Nephron progenitor cell (in vitro differentiated cells): ENCODE data around the gene NFATC2.

ENCODE experiments used
- DNase-seq: peaks from one replicate; pipeline ENCODE4 v3.0.0; 2021
- H3K27ac Mint-ChIP-seq: 2 replicates; pipeline ENCODE4 v1.8.0; 2021; ENCODE audit warnings: mild to moderate bottlenecking, moderate library complexity, mixed read lengths
- H3K27me3 Mint-ChIP-seq: 2 replicates; pipeline ENCODE4 v1.8.0; 2021; ENCODE audit warnings: mild to moderate bottlenecking, low read depth, mixed read lengths; ENCODE audit not compliant: poor library complexity
- H3K36me3 Mint-ChIP-seq: 2 replicates; pipeline ENCODE4 v1.8.0; 2021; ENCODE audit warnings: low read depth, mixed read lengths
- H3K4me1 Mint-ChIP-seq: 2 replicates; pipeline ENCODE4 v1.8.0; 2021; ENCODE audit warnings: mixed read lengths
- H3K4me3 Mint-ChIP-seq: 2 replicates; pipeline ENCODE4 v1.8.0; 2021; ENCODE audit warnings: mild to moderate bottlenecking, moderate library complexity, mixed read lengths
- H3K9me3 Mint-ChIP-seq: 2 replicates; pipeline ENCODE4 v1.8.0; 2021; ENCODE audit warnings: mild to moderate bottlenecking, moderate library complexity, mixed read lengths
- CTCF ChIP-seq: fragments of 200-600 bp; sonication (generic); IDR thresholded peaks from 2 replicates; pipeline ENCODE4 v1.5.0; 2021; ENCODE audit warnings: antibody characterized with exemption

Gene NFATC2

GRCh38 chr20:51339721-51340450 lies 202.6 kb downstream of the NFATC2 start:
- no peak overlapping the region for H3K4me3 Mint-ChIP-seq
- no peak for TF ChIP-seq CTCF
- peaks cover 21% of the 10 kb centered on the region for H3K4me1 Mint-ChIP-seq
- H3K9me3 Mint-ChIP-seq = peaks cover 23% of the 10 kb centered on the region
- H3K27ac Mint-ChIP-seq = no peak overlapping the region
- DNase-seq = no peak
- H3K27me3 Mint-ChIP-seq = peaks cover 21% of the 10 kb centered on the region
- no peaks in the 10 kb centered on the region for H3K36me3 Mint-ChIP-seq

DNA sequence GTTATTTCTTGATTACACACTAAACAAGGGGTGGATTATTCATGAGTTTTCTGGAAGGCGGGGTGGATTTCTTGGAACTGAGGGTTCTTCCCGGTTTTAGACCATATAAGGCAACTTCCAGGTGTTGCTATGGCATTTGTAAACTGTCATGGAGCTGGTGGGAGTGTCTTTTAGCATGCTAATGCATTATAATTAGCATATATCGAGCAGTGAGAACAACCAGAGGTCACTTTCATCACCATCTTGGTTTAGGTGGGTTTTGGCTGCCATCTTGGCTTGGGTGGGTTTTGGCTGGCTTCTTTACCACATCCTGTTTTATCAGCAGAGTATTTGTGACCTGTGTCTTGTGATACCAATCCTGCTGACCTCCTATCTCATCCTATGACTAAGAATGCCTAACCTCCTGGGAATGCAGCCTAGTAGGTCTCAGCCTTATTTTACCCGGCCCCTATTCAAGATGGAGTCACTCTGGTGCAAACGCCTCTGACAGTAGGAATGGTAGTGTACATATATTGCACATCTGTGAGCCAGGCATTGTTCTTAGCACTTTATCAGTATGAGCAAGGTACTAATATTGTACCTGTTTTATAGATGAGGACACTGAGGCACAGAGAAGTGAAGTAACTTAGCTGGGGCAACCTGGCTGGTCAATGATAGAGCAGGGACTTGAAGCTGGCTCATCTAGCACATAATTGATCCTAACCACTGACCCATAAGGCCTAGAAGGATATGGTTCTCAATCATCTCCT lies 203.7 kb downstream of the NFATC2 start:
- no peak for TF ChIP-seq CTCF
- peaks cover 32% of the 10 kb centered on the region for H3K4me1 Mint-ChIP-seq
- no peaks in the 10 kb centered on the region for H3K36me3 Mint-ChIP-seq
- no peak overlapping the region for H3K27ac Mint-ChIP-seq
- peaks cover 18% of the 10 kb centered on the region for H3K9me3 Mint-ChIP-seq
- no peak for DNase-seq
- H3K27me3 Mint-ChIP-seq = peaks cover 14% of the 10 kb centered on the region
- H3K4me3 Mint-ChIP-seq = no peak overlapping the region

- DNase-seq = no peak
- H3K27me3 Mint-ChIP-seq = peaks cover 5% of the 10 kb centered on the region
- H3K27ac Mint-ChIP-seq = no peak overlapping the region
- peaks cover 5% of the 10 kb centered on the region for H3K9me3 Mint-ChIP-seq
- H3K4me3 Mint-ChIP-seq = no peak overlapping the region
- TF ChIP-seq CTCF = no peak
- no peaks in the 10 kb centered on the region for H3K36me3 Mint-ChIP-seq
- H3K4me1 Mint-ChIP-seq = peaks cover 34% of the 10 kb centered on the region
These were observed 205.3 kb downstream of the NFATC2 start for GRCh38 chr20:51337126-51337805.
